Kidney epithelial cell (primary cell): ENCODE data around the gene SERTM1. TPM values are rescaled to one million over a fixed set of nuclear protein-coding genes. Genes with fewer than 3 reads are reported as not detected.

Experiments used
- DNase-seq: peaks from one replicate; pipeline ENCODE4 v3.0.0-alpha.2; 2010; ENCODE audit warnings: low read depth
- H3K27me3 ChIP-seq: 2 replicates; pipeline ENCODE4 v1.6.0; 2011; ENCODE audit warnings: low read length; ENCODE audit not compliant: control insufficient read depth, insufficient read depth
- H3K36me3 ChIP-seq: 2 replicates; pipeline ENCODE4 v1.5.1; 2011; ENCODE audit warnings: low read length; ENCODE audit not compliant: control insufficient read depth, insufficient read depth
- H3K4me3 ChIP-seq: 2 replicates; pipeline ENCODE4 v1.5.1; 2011; ENCODE audit warnings: low read depth, mild to moderate bottlenecking, control low read depth, low read length
- CTCF ChIP-seq: IDR thresholded peaks from 2 replicates; pipeline ENCODE4 v1.5.1; 2011; ENCODE audit warnings: mild to moderate bottlenecking, moderate library complexity, low read length, control low read depth, inconsistent platforms; ENCODE audit not compliant: insufficient read depth, poor library complexity, severe bottlenecking
- total RNA-seq: library from RNA; depleted of rRNA; stranded (reverse); fragments of >200 nt; gene quantifications from 2 replicates; pipeline ENCODE4 v1.2.3, GENCODE V29; 2015

The SERTM1 gene
- total RNA-seq, 1 donor from 2014 or later, result not detected

- Histone ChIP-seq H3K4me3 (peak overlapping the region; percentile 36), H3K27me3 (peaks cover 32% of the 10 kb centered on the region), H3K36me3 (no peaks in the 10 kb centered on the region)
- no peak for TF ChIP-seq CTCF
- DNase-seq, result no peak
Observed at GRCh38 chr13:36674337-36675212, 755 bp downstream of the SERTM1 start.

GRCh38 chr13:36675213-36675536 lies 1.4 kb downstream of the SERTM1 start:
- DNase-seq, result no peak
- Histone ChIP-seq H3K36me3 (no peaks in the 10 kb centered on the region), H3K4me3 (no peak overlapping the region), H3K27me3 (peaks cover 32% of the 10 kb centered on the region)
- no peak for TF ChIP-seq CTCF

- DNase-seq, result no peak
- Histone ChIP-seq H3K4me3 (no peak overlapping the region), H3K27me3 (no peaks in the 10 kb centered on the region), H3K36me3 (no peaks in the 10 kb centered on the region)
- TF ChIP-seq CTCF, result no peak
Observed at GRCh38 chr13:36680913-36681312, 7.1 kb downstream of the SERTM1 start.

- no peak for DNase-seq
- no peaks in the 10 kb centered on the region for H3K36me3 ChIP-seq
- TF ChIP-seq CTCF, result no peak
- no peak overlapping the region for H3K4me3 ChIP-seq
- H3K27me3 ChIP-seq, result no peaks in the 10 kb centered on the region
Observed at GRCh38 chr13:36681894-36682624, 8.2 kb downstream of the SERTM1 start.

- Histone ChIP-seq H3K4me3 (no peak overlapping the region), H3K36me3 (no peaks in the 10 kb centered on the region), H3K27me3 (no peaks in the 10 kb centered on the region)
- no peak for TF ChIP-seq CTCF
- DNase-seq, result no peak
Observed at GRCh38 chr13:36683701-36684100, 9.9 kb downstream of the SERTM1 start.
